Upper lobe of right lung (tissue), 1 donor: ENCODE measurements around the gene LMTK2. TPM values are rescaled to one million over a fixed set of nuclear protein-coding genes. Genes with fewer than 3 reads are reported as not detected.

Experiments
- ATAC-seq: fragments of 200-7000 bp; cut with Tn5 transposase; one replicate; pipeline ENCODE4 v1.9.1; 2020; ENCODE audit warnings: mild to moderate bottlenecking, moderate library complexity
- DNase-seq: peaks from one replicate; pipeline ENCODE4 v3.0.0-alpha.2; 2020
- H3K27ac ChIP-seq: fragments of 200-600 bp; one replicate; pipeline ENCODE4 v1.8.0; 2022
- H3K27me3 ChIP-seq: fragments of 200-600 bp; one replicate; pipeline ENCODE4 v1.8.0; 2022; ENCODE audit warnings: mild to moderate bottlenecking
- H3K36me3 ChIP-seq: fragments of 200-600 bp; one replicate; pipeline ENCODE4 v1.8.0; 2022
- H3K4me1 ChIP-seq: fragments of 200-600 bp; one replicate; pipeline ENCODE4 v1.8.0; 2022
- H3K4me3 ChIP-seq: fragments of 200-600 bp; one replicate; pipeline ENCODE4 v1.8.0; 2022; ENCODE audit warnings: mild to moderate bottlenecking
- H3K9me3 ChIP-seq: fragments of 200-600 bp; one replicate; pipeline ENCODE4 v1.8.0; 2022
- intact Hi-C: fragments of 100-400 bp; cut with DNase I; formaldehyde crosslinking; loops from one replicate; pipeline ENCODE4 v1.11.0; 2022
- total RNA-seq: library from RNA; stranded (reverse); fragmentation: NEBNext Ultra II Directional; extraction: Animal tissue kit (Norgen Biotek cat#: 25700); gene quantifications from one replicate; pipeline ENCODE4 v1.2.1, GENCODE V29; 2021
- TF ChIP-seq, protein P1 (sequence below): fragments of 200-600 bp; IDR thresholded peaks from one replicate; pipeline ENCODE4 v1.8.0; 2022; ENCODE audit warnings: antibody characterized with exemption
- donor health status: DM: no; HTN: yes; CAD: no; lungs with severe emphysema.

The LMTK2 gene
- total RNA-seq, 1 donor from 2014 or later = 40.8 TPM

DNA sequence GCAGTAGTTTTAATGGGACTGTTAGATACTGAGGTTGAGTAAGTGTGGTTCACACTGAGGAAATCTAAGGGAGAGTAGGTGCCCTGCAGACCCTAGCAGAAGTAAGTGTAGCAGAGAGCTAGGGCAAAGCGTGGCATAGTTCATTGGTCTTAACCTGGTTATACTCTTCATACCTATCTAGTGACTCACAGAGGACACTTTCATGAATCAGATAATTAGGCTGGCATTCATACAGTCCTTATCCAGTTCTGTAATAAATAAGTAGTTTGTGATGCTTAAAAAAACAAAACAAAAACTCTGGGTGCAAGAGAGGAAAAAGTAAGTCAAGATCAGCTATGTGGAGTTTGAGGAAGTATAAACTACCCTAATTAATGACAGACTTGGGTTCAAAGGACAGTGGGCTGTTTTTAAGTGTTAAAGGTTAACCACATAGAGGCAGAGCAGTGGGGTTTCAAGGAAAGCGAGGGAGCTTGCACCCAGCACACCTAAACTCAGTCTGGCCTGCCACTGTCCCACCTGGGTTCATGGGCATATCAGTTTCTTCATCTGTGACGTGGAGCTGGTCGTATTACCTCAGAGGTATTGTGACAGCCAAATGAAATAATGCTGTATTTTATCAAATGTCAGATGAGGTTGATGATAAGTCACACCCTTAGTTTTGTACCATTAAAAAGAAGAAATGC lies 27.1 kb downstream of the LMTK2 start:
- no peak for ATAC-seq
- Histone ChIP-seq H3K4me3 (no peak overlapping the region), H3K27ac (no peak overlapping the region), H3K27me3 (no peaks in the 10 kb centered on the region), H3K4me1 (peaks cover 37% of the 10 kb centered on the region), H3K36me3 (peaks cover 4% of the 10 kb centered on the region), H3K9me3 (no peaks in the 10 kb centered on the region)
- no peak for DNase-seq
- intact Hi-C loops = no loop called here
- TF ChIP-seq, protein P1, sequence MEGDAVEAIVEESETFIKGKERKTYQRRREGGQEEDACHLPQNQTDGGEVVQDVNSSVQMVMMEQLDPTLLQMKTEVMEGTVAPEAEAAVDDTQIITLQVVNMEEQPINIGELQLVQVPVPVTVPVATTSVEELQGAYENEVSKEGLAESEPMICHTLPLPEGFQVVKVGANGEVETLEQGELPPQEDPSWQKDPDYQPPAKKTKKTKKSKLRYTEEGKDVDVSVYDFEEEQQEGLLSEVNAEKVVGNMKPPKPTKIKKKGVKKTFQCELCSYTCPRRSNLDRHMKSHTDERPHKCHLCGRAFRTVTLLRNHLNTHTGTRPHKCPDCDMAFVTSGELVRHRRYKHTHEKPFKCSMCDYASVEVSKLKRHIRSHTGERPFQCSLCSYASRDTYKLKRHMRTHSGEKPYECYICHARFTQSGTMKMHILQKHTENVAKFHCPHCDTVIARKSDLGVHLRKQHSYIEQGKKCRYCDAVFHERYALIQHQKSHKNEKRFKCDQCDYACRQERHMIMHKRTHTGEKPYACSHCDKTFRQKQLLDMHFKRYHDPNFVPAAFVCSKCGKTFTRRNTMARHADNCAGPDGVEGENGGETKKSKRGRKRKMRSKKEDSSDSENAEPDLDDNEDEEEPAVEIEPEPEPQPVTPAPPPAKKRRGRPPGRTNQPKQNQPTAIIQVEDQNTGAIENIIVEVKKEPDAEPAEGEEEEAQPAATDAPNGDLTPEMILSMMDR = no peak

DNA sequence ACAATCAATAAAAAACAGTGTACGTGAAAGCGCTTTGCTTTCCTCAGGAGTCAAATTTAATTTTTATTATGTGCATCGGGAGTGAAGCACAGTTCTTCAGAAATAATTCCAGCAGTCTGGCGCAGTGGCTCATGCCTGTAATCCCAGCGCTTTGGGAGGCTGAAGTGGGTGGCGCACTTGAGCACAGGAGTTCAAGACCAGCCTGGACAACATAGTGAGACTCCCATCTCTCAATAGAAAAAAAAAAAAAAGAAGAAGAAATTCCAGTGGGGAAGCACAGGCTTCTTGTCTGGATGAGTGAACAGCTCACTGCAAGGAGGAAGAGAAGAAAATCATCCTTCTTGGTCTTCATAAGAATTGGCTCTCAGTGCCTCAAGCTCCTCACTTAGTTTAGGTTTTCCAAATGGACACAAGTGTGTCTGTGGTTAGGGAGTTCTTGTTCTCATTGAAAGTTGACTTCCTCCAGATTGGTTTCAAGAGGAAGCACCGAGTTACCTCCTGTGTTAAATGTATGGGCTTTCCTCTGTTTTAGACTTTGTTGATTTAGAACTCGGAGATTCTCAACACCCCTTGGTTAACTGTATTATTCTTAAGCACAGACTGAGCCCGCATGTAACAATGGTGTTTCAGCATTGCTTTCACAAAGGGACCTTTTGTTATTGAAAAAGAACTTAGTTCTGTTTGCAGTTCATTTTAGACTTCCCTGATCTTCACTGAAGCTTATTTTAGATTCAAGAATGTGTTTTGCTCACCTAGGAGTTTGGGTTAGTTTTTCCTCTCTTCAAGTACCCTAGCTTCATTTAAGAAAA lies 28.0 kb downstream of the LMTK2 start:
- Histone ChIP-seq H3K27ac (no peak overlapping the region), H3K27me3 (no peaks in the 10 kb centered on the region), H3K4me3 (no peak overlapping the region), H3K4me1 (peaks cover 37% of the 10 kb centered on the region), H3K9me3 (no peaks in the 10 kb centered on the region), H3K36me3 (peaks cover 13% of the 10 kb centered on the region)
- no peak for ATAC-seq
- TF ChIP-seq, protein P1 = no peak
- DNase-seq = no peak
- intact Hi-C loops = no loop called here

DNA sequence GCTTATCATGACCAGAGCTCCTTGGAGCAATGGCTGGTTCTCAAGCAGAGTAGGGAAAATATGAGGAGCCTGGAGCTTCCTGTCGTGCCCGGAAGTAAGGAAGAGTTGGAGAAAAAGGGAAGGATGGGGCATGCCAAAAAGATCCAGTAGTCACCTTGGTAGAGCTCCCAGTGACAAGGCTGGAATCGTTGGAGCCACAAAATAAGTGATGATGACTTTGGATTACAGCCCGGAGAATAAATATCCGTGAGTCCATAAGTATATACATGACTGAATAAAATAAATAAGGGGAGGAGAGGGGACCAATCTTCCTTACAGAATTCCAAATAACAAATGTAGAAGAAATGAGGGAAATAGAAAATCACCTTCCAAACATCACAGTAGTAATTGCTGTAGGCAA lies 29.3 kb downstream of the LMTK2 start:
- Histone ChIP-seq H3K4me1 (peaks cover 30% of the 10 kb centered on the region), H3K9me3 (no peaks in the 10 kb centered on the region), H3K36me3 (peaks cover 16% of the 10 kb centered on the region), H3K27ac (no peak overlapping the region), H3K27me3 (no peaks in the 10 kb centered on the region), H3K4me3 (no peak overlapping the region)
- intact Hi-C loops = no loop called here
- TF ChIP-seq, protein P1 = no peak
- DNase-seq (no peak), ATAC-seq (no peak)

DNA sequence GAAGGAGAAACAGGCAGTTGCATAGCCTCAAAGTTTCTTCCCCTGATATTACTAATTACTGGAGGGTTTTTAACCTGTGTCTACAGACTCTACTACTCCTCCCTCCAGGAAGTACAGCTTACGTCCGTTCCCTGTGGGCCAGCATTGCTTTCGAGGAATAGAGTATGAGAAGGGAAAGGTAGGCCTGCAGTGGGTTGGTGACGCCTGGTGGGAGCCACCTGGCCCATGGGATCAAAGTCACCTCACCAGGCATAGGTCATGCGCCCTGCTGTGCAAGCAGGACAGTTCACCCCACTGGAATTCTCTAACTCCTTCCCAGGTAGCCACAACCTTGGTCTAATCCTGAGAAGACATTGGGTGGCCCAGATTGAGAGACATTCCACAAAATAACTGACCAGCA lies 29.8 kb downstream of the LMTK2 start:
- intact Hi-C loops = no loop called here
- H3K4me1 ChIP-seq = peaks cover 30% of the 10 kb centered on the region
- no peak overlapping the region for H3K4me3 ChIP-seq
- DNase-seq (no peak), ATAC-seq (no peak)
- TF ChIP-seq, protein P1 = no peak
- H3K27me3 ChIP-seq = no peaks in the 10 kb centered on the region
- peaks cover 20% of the 10 kb centered on the region for H3K36me3 ChIP-seq
- H3K27ac ChIP-seq = no peak overlapping the region
- H3K9me3 ChIP-seq = no peaks in the 10 kb centered on the region

DNA sequence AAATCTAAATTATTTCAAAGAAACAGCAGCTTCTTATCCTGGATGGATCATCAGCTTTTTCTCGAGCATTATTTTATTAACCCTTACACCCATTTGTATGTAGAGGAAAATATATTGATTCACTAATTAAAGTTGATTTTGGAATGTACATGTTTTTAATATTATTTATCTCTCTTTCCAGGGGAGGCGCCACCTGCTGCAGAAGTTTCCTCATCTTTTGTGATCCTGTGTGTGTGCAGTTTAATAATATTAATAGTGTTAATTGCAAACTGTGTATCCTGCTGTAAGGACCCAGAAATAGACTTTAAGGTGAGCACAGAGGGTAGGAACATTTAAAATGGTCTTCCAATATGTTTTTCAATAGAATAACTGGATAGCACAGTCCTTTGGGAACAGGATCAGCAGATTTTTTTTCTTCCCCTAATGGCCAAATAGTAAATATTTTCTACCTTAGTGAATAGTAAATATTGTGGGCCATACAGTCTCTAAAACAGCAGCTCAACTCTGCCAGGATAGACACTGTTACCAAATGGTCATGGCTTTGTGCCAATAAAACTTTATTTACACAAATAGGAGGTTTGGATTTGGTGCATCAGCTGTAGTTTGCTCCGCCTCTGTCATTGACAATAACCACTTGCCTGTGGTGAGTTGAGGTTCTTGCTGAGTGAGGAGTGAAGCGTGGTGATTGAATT lies 30.6 kb downstream of the LMTK2 start:
- Histone ChIP-seq H3K27ac (no peak overlapping the region), H3K36me3 (peaks cover 28% of the 10 kb centered on the region), H3K4me3 (no peak overlapping the region), H3K9me3 (no peaks in the 10 kb centered on the region), H3K27me3 (no peaks in the 10 kb centered on the region), H3K4me1 (peaks cover 25% of the 10 kb centered on the region)
- ATAC-seq (no peak), DNase-seq (no peak)
- TF ChIP-seq, protein P1 = no peak
- intact Hi-C loops = no loop called here
